KMS-11 (cell line): ENCODE results near the gene KAT5.

Source experiments
- H2AFZ ChIP-seq: fragments of 200-600 bp; sonication (generic); 2 replicates; pipeline ENCODE4 v1.6.1; 2016; ENCODE audit warnings: antibody characterized with exemption, mixed run types, low read depth
- H3K27ac ChIP-seq: fragments of 200-600 bp; sonication (generic); 2 replicates; pipeline ENCODE4 v1.6.1; 2016; ENCODE audit warnings: mild to moderate bottlenecking, mixed run types
- H3K27me3 ChIP-seq: fragments of 200-600 bp; sonication (generic); 2 replicates; pipeline ENCODE4 v1.6.1; 2017; ENCODE audit warnings: mild to moderate bottlenecking, low read depth, mixed run types, moderate library complexity; ENCODE audit not compliant: insufficient read depth
- H3K36me3 ChIP-seq: fragments of 200-600 bp; sonication (generic); 2 replicates; pipeline ENCODE4 v1.6.1; 2017; ENCODE audit warnings: mild to moderate bottlenecking, mixed run types; ENCODE audit not compliant: insufficient read depth
- H3K4me1 ChIP-seq: fragments of 200-600 bp; sonication (generic); 2 replicates; pipeline ENCODE4 v1.6.1; 2016; ENCODE audit warnings: mild to moderate bottlenecking, low read depth, mixed run types; ENCODE audit not compliant: poor library complexity, severe bottlenecking
- H3K4me2 ChIP-seq: fragments of 200-600 bp; sonication (generic); 2 replicates; pipeline ENCODE4 v1.7.0; 2016; ENCODE audit warnings: mild to moderate bottlenecking, mixed run types
- H3K4me3 ChIP-seq: fragments of 200-600 bp; sonication (generic); IDR thresholded peaks from 2 replicates; pipeline ENCODE4 v1.6.1; 2017; ENCODE audit warnings: low read depth, low read length, mixed read lengths; ENCODE audit not compliant: insufficient read depth
- H3K79me2 ChIP-seq: fragments of 200-600 bp; sonication (generic); 2 replicates; pipeline ENCODE4 v1.6.1; 2016; ENCODE audit warnings: low read depth, mixed run types; ENCODE audit not compliant: insufficient read depth
- H3K9ac ChIP-seq: fragments of 200-600 bp; sonication (generic); 2 replicates; pipeline ENCODE4 v1.6.1; 2016; ENCODE audit warnings: mild to moderate bottlenecking, mixed run types
- H4K20me1 ChIP-seq: fragments of 200-600 bp; sonication (generic); 2 replicates; pipeline ENCODE4 v1.6.1; 2016; ENCODE audit warnings: mild to moderate bottlenecking, mixed run types; ENCODE audit not compliant: insufficient read depth
- TF ChIP-seq, protein P1 (sequence below): fragments of 200-600 bp; sonication (generic); conservative IDR thresholded peaks from 2 replicates; pipeline ENCODE4 v1.6.1; 2017; ENCODE audit warnings: low read depth, mild to moderate bottlenecking, antibody characterized with exemption, low read length, moderate library complexity, mixed read lengths

KAT5 gene

DNA sequence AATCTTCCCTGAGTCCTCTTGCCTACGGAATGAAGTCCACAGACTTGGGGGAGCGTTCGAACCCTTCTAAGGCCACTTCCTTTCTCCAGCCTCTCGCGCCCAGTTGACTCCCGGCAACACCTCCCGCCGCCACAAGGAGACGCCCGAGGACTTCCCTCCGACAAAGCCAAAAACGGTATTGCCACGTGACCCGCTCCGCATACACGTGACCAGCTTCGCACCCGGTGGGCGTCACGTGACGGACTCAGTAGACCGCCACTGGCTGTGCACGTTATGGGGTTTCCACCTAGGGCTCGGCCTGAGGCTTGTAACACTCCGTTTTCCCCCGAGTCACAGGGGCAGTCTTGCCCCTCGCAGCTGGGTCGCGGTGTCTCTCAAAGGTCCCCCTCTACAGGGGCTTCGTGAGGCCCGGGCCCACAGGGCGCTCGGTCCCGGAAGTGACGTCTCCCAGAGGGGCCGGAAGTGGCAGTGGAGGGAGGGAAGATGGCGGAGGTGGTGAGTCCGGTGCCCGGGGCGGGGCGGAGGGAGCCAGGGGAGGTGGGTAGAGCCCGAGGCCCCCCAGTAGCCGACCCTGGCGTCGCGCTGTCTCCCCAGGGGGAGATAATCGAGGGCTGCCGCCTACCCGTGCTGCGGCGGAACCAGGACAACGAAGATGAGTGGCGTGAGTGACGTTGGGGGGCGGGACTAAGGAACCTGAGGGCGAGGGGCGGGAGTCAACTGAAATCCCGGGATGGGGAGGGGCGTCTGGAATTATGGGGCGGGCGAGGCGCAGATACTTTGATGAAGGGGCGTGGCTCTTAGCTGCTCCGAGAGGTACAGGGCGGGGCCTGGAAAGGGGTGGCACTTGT is at the start of gene KAT5:
KAT5 (plus strand) TSS at position 468 of the 848 bp plus-strand sequence; CDS start at position 484, 16 bp downstream.
- H3K4me3 ChIP-seq, result peak within 1 kb of the TSS; percentile 39
- H3K27ac ChIP-seq, result peak within 1 kb of the TSS; percentile 84
- peak within 1 kb of the TSS; percentile 93 for H2AFZ ChIP-seq
- no peaks in the 10 kb centered on the region for H3K36me3 ChIP-seq
- H3K79me2 ChIP-seq, result 0 out of 2 replicates have a peak, but pooled peaks cover 3% of the 10 kb centered on the region
- H3K4me2 ChIP-seq, result peak within 1 kb of the TSS; percentile 69
- no peaks in the 10 kb centered on the region for H3K27me3 ChIP-seq
- H3K4me1 ChIP-seq, result peaks cover 9% of the 10 kb centered on the region
- TF ChIP-seq, protein P1, sequence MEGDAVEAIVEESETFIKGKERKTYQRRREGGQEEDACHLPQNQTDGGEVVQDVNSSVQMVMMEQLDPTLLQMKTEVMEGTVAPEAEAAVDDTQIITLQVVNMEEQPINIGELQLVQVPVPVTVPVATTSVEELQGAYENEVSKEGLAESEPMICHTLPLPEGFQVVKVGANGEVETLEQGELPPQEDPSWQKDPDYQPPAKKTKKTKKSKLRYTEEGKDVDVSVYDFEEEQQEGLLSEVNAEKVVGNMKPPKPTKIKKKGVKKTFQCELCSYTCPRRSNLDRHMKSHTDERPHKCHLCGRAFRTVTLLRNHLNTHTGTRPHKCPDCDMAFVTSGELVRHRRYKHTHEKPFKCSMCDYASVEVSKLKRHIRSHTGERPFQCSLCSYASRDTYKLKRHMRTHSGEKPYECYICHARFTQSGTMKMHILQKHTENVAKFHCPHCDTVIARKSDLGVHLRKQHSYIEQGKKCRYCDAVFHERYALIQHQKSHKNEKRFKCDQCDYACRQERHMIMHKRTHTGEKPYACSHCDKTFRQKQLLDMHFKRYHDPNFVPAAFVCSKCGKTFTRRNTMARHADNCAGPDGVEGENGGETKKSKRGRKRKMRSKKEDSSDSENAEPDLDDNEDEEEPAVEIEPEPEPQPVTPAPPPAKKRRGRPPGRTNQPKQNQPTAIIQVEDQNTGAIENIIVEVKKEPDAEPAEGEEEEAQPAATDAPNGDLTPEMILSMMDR, result peak; percentile 86
- no peaks in the 10 kb centered on the region for H4K20me1 ChIP-seq
- peak within 1 kb of the TSS; percentile 83 for H3K9ac ChIP-seq

DNA sequence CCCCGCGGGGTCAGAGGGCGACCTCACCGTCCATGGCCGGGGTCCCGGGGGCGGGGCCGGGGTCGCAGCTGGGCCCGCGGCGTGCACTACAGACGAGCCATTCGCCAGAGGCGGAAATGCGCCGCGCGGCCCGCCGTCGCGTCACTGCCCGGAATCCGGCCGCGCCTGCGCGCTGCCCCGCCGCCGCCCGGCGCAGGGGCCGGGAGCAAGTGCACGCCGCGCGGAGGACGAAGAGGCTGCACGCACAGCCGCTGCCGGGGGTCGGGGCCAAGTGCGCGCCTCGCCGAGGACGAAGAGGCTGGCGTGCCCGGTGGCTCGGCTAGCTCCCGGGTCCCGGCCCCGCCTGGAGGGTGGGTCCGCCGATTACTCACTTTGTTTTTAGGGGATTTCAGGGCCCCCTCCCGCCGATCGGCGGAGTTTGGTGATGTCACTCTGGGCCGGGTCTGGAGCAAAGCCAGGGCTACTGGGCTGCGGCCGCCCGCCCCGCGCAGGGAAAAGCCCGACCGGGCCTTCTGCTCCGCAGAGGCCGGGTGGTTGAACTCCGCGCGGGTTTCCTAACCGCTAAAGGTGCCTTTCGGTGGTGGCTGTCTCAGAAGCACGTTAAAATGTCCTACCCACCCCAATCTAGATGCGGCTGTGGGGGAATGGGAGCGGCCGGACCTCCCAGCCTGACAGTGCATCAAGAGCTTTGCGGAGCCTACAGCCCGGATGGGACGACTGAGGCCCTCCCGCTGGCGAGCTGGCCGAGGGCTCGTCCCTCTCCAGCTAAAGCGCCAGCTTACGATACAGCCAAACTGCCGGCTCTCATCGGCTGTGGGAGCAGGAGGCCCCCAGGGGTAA is 49.0 kb upstream of the KAT5 start, which contains the start of gene RELA:
RELA (minus strand) TSS at position 118 of the 840 bp plus-strand sequence; CDS start at position 34, 84 bp downstream.
- Histone ChIP-seq H3K4me3 (no peak within 1 kb of the TSS), H3K27me3 (no peaks in the 10 kb centered on the region), H3K79me2 (peaks cover 16% of the 10 kb centered on the region), H3K36me3 (peaks cover 3% of the 10 kb centered on the region; the same call in 1 of the 2 replicates), H3K4me1 (peaks cover 17% of the 10 kb centered on the region), H4K20me1 (no peaks in the 10 kb centered on the region), H3K9ac (peak within 1 kb of the TSS; percentile 70), H2AFZ (peak within 1 kb of the TSS; percentile 89), H3K27ac (peak within 1 kb of the TSS; percentile 89), H3K4me2 (peak within 1 kb of the TSS; percentile 94)
- TF ChIP-seq, protein P1, result no peak

DNA sequence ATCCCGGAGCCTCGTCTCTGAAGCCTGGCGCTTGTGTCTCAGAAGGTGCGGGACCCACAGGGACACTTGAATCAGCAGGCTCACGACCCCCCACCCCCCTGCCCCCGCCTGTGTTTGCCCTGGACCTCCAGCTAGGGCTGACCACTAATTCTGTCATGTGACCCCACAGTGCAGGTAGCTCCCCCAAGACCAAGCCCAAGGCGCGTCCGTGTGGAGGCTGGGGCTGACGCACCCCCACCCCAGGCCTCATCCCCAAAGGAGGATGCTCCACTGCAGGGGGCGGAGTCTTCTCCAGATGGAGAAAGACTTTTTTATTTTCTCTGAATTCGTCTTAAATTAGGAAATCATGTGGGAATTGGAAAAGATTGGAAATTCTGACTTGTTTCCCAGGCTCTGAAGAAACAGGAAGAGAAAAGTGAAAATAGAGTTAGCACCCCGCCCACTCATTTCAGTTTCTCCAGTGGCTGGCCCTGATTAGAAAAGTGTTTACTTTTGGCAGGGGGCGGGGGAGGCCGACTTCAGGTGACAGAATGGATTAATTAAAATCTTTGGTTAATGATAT is 48.3 kb upstream of the KAT5 start:
- no peaks in the 10 kb centered on the region for H3K27me3 ChIP-seq
- H4K20me1 ChIP-seq, result no peaks in the 10 kb centered on the region
- peak overlapping the region; percentile 86 for H3K4me2 ChIP-seq
- peak overlapping the region; percentile 89 for H2AFZ ChIP-seq
- H3K79me2 ChIP-seq, result peaks cover 16% of the 10 kb centered on the region
- no peak overlapping the region for H3K4me3 ChIP-seq
- TF ChIP-seq, protein P1, result no peak
- H3K9ac ChIP-seq, result peak overlapping the region; percentile 70
- peaks cover 17% of the 10 kb centered on the region for H3K4me1 ChIP-seq
- peaks cover 1% of the 10 kb centered on the region; the same call in 1 of the 2 replicates for H3K36me3 ChIP-seq
- peak overlapping the region; percentile 89 for H3K27ac ChIP-seq

DNA sequence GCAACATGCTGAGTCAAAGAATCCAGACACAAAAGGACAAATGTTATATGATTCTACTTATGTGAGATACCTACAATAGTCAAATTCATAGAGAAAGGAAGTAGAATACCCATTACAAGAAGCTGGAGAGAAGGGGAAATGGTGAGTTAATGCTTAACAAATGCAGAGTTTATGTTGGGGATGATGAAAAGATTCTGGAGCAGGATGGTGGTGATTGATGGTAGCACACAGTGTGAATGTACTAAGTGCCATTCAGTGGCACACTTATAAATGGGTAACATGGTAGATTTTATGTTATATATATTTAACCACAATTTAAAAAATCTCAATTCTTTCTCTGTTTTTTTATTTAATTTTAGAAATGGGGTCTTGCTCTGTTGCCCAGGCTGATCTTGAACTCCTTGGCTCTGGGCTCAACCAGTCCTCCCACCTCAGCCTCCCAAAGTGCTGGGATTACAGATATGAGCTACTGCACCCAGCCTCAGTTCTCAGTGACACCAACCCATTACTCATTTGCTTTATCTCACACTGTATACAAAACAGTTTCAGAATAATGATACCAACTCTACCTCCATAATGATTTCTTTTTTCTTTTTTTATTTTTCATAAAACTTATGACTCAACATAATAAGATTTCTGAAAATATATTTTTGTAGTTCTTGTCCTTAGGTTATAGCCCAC is 39.7 kb upstream of the KAT5 start:
- no peaks in the 10 kb centered on the region for H3K36me3 ChIP-seq
- no peaks in the 10 kb centered on the region for H3K79me2 ChIP-seq
- no peak overlapping the region for H3K4me2 ChIP-seq
- H4K20me1 ChIP-seq, result no peaks in the 10 kb centered on the region
- H3K27me3 ChIP-seq, result no peaks in the 10 kb centered on the region
- no peak overlapping the region for H3K9ac ChIP-seq
- no peak overlapping the region for H3K27ac ChIP-seq
- no peaks in the 10 kb centered on the region for H3K4me1 ChIP-seq
- TF ChIP-seq, protein P1, result no peak
- no peak overlapping the region for H2AFZ ChIP-seq
- H3K4me3 ChIP-seq, result no peak overlapping the region
